Endothelial cell of umbilical vein (primary cell): ENCODE results near the gene SH3PXD2B. TPM values are rescaled to one million over a fixed set of nuclear protein-coding genes. Genes with fewer than 3 reads are reported as not detected.

Source experiments
- BruUV-seq: library from RNA; stranded (reverse); fragments of 400-500 nt; replicated peaks from 2 replicates; lab custom pipeline; 2021; lab: Mats Ljungman, UMichigan
- CTCF ChIA-PET: fragments of 300-600, 350-600 bp; sonication (Branson Sonifier 250); formaldehyde crosslinking; loops from one replicate; lab custom pipeline; 2021; ENCODE audit warnings: antibody characterized with exemption, inconsistent platforms; lab: Charles Lee
- POLR2A ChIA-PET: fragments of 300-600, 350-600 bp; sonication (Branson Sonifier 250); formaldehyde crosslinking; loops from one replicate; lab custom pipeline; 2021; ENCODE audit warnings: antibody characterized with exemption, inconsistent platforms; lab: Charles Lee
- DNase-seq: peaks from one replicate; pipeline ENCODE4 v3.0.0-alpha.2; 2011; ENCODE audit warnings: low read depth, low spot score
- FAIRE-seq: peaks from 2 replicates; lab custom pipeline; 2011; peaks lifted over from hg19 to GRCh38; lab: Jason Lieb, UNC
- H2AFZ ChIP-seq: 2 replicates; pipeline ENCODE4 v1.6.0; 2012; ENCODE audit warnings: low read depth, low read length, control low read depth, inconsistent platforms
- H3K27ac ChIP-seq: 2 replicates; pipeline ENCODE4 v1.5.1; 2011; ENCODE audit warnings: low read depth, mild to moderate bottlenecking, control low read depth, low read length, moderate library complexity; ENCODE audit not compliant: insufficient read depth
- H3K27me3 ChIP-seq, 2 experiments: 2 replicates each; pipeline versions ENCODE4 v1.6.0 to v1.6.1; 2011; ENCODE audit warnings: low read length in 2 of 2, mixed read lengths in 1 of 2; ENCODE audit not compliant: control insufficient read depth in 2 of 2, insufficient read depth in 2 of 2
- H3K36me3 ChIP-seq, 2 experiments: 2 replicates in 1 of 2; 3 replicates in 1 of 2; pipeline ENCODE4 v1.5.1; 2011; ENCODE audit warnings: low read length in 2 of 2, mild to moderate bottlenecking in 1 of 2, moderate library complexity in 1 of 2; ENCODE audit not compliant: control insufficient read depth in 2 of 2, insufficient read depth in 2 of 2; ENCODE audit errors: extremely low read depth in 1 of 2
- H3K4me1 ChIP-seq: 3 replicates; pipeline ENCODE4 v1.5.1; 2011; ENCODE audit warnings: mild to moderate bottlenecking, low read length; ENCODE audit not compliant: control insufficient read depth, insufficient read depth; ENCODE audit errors: extremely low read depth
- H3K4me2 ChIP-seq: 2 replicates; pipeline ENCODE4 v1.6.1; 2011; ENCODE audit warnings: low read length, control low read depth, mixed read lengths; ENCODE audit not compliant: insufficient read depth
- H3K4me3 ChIP-seq, 3 experiments: fragments of 200-600 bp in 1 of 3; sonication (generic), shearing (Covaris generic) in 1 of 3; replicated peaks in 1 of 3; 2 replicates each; pipeline ENCODE4 v1.5.1; 2011 to 2016; ENCODE audit warnings: control low read depth in 3 of 3, low read length in 3 of 3, mild to moderate bottlenecking in 2 of 3, inconsistent platforms in 1 of 3, low read depth in 1 of 3, moderate library complexity in 1 of 3; ENCODE audit not compliant: insufficient read depth in 1 of 3
- H3K79me2 ChIP-seq: 2 replicates; pipeline ENCODE4 v1.6.0; 2012; ENCODE audit warnings: low read length, inconsistent platforms; ENCODE audit not compliant: control insufficient read depth, insufficient read depth
- H3K9ac ChIP-seq: replicated peaks from 2 replicates; pipeline ENCODE3; 2011; ENCODE audit warnings: low read length, control low read depth; ENCODE audit not compliant: insufficient read depth; ENCODE audit errors: extremely low read depth
- H3K9me1 ChIP-seq: replicated peaks from 3 replicates; pipeline ENCODE4 v1.6.0; 2011; ENCODE audit warnings: mild to moderate bottlenecking, low read length; ENCODE audit not compliant: control insufficient read depth, insufficient read depth; ENCODE audit errors: extremely low read depth
- H3K9me3 ChIP-seq: replicated peaks from 2 replicates; pipeline ENCODE4 v1.5.1; 2012; ENCODE audit warnings: low read length, inconsistent platforms; ENCODE audit not compliant: control insufficient read depth, insufficient read depth
- H4K20me1 ChIP-seq: replicated peaks from 2 replicates; pipeline ENCODE3; 2011; ENCODE audit warnings: mild to moderate bottlenecking, low read length; ENCODE audit not compliant: control insufficient read depth, insufficient read depth; ENCODE audit errors: extremely low read depth
- EZH2 ChIP-seq: IDR thresholded peaks from 2 replicates; pipeline ENCODE4 v1.6.1; 2012; ENCODE audit warnings: borderline replicate concordance, low read depth, mild to moderate bottlenecking, moderate library complexity, low read length, inconsistent platforms; ENCODE audit not compliant: severe bottlenecking
- FOS ChIP-seq: IDR thresholded peaks from 2 replicates; pipeline ENCODE4 v1.6.1; 2011; ENCODE audit warnings: mild to moderate bottlenecking, low read length, moderate library complexity, borderline replicate concordance; ENCODE audit not compliant: insufficient read depth
- JUN ChIP-seq: IDR thresholded peaks from 2 replicates; pipeline ENCODE4 v1.6.1; 2011; ENCODE audit warnings: borderline replicate concordance, low read depth; ENCODE audit not compliant: insufficient read length, insufficient read depth
- MYC ChIP-seq: IDR thresholded peaks from one replicate; pipeline ENCODE4 v1.6.1; 2011; ENCODE audit warnings: mild to moderate bottlenecking, low read depth, low read length
- POLR2AphosphoS5 ChIP-seq: IDR thresholded peaks from 2 replicates; pipeline ENCODE4 v1.6.1; 2012; ENCODE audit warnings: low read depth, mild to moderate bottlenecking, control low read depth, low read length, moderate library complexity; ENCODE audit not compliant: insufficient read depth
- dilution Hi-C: fragments of 300-500 bp; cut with MboI; formaldehyde crosslinking; loops from one replicate; pipeline ENCODE4 v1.15.0; 2019; ENCODE audit warnings: low sequenced_read_pairs; ENCODE audit not compliant: extremely low pct_ligation_motif_present
- intact Hi-C: fragments of 100-400 bp; cut with micrococcal nuclease; formaldehyde crosslinking; loops from one replicate; pipeline ENCODE4 v1.10.0; 2022
- polyA plus RNA-seq, 4 experiments: library from polyadenylated mRNA; depleted of rRNA in 3 of 4; stranded (reverse) in 3 of 4; unstranded in 1 of 4; fragments of >200 nt; gene quantifications; 2 replicates each; pipeline versions ENCODE4 v1.2.1 to v1.2.3, GENCODE V29; 2011 to 2012; ENCODE audit warnings: missing spikeins in 1 of 4
- total RNA-seq: library from RNA; stranded (reverse); gene quantifications from 2 replicates; pipeline ENCODE4 v1.2.3, GENCODE V29; 2021
- TF ChIP-seq, protein P1 (sequence below): IDR thresholded peaks from 2 replicates; pipeline ENCODE4 v1.6.1; 2011; ENCODE audit not compliant: insufficient read depth, insufficient read length

SH3PXD2B gene
- total and polyA plus RNA-seq, 2 donors (not counting 3 experiments of a cell fraction or from before 2014, with no cell fraction given) = 23.5 to 66.3 TPM

GRCh38 chr5:172361566-172362238, 92.6 kb downstream of the SH3PXD2B start:
- no peaks in the 10 kb centered on the region for H3K79me2 ChIP-seq
- H3K4me2 ChIP-seq = no peak overlapping the region
- ChIA-PET CTCF (interaction anchor here (1.8 kb wide), 1 partner anchor 9 kb away, joined by 9 read pairs; no protein-coding TSS in a partner anchor), POLR2A (no interaction called here)
- BruUV-seq = no TSS peak
- dilution Hi-C loops = no loop called here
- no peak overlapping the region for H3K9ac ChIP-seq
- no peaks in the 10 kb centered on the region for H3K4me1 ChIP-seq
- FAIRE-seq (no peak), DNase-seq (peak; percentile 40)
- no peak overlapping the region for H3K27ac ChIP-seq
- intact Hi-C loops = no loop called here
- peaks cover 15 to 33% of the 10 kb centered on the region in 2 experiments for H3K36me3 ChIP-seq
- no peak overlapping the region for H3K4me3 ChIP-seq
- H3K27me3 ChIP-seq = no peaks in the 10 kb centered on the region
- no peak for TF ChIP-seq FOS
- TF ChIP-seq JUN = peak; percentile 32
- no peak for TF ChIP-seq POLR2AphosphoS5
- TF ChIP-seq, protein P1, sequence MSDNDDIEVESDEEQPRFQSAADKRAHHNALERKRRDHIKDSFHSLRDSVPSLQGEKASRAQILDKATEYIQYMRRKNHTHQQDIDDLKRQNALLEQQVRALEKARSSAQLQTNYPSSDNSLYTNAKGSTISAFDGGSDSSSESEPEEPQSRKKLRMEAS = no peak
- no peaks in the 10 kb centered on the region for H3K9me3 ChIP-seq
- no peaks in the 10 kb centered on the region for H3K9me1 ChIP-seq
- H4K20me1 ChIP-seq = no peaks in the 10 kb centered on the region
- H2AFZ ChIP-seq = no peak overlapping the region

GRCh38 chr5:172358345-172358744, 96.0 kb downstream of the SH3PXD2B start:
- POLR2A ChIA-PET = no interaction called here
- DNase-seq (no peak), FAIRE-seq (no peak)
- TF ChIP-seq POLR2AphosphoS5 (no peak), EZH2 (no peak), MYC (no peak), FOS (no peak)
- no peaks in the 10 kb centered on the region for H3K79me2 ChIP-seq
- CTCF ChIA-PET = interaction anchor here (2.1 kb wide), 1 partner anchor 13 kb away, joined by 4 read pairs; no protein-coding TSS in a partner anchor
- no peak overlapping the region for H2AFZ ChIP-seq
- H3K9me1 ChIP-seq = no peaks in the 10 kb centered on the region
- no peaks in the 10 kb centered on the region for H3K27me3 ChIP-seq
- intact Hi-C loops (no loop called here), dilution Hi-C loops (no loop called here)
- no peak overlapping the region for H3K27ac ChIP-seq
- no TSS peak for BruUV-seq
- no peaks in the 10 kb centered on the region for H3K9me3 ChIP-seq
- peaks cover 6% of the 10 kb centered on the region for H3K4me1 ChIP-seq
- no peaks in the 10 kb centered on the region for H4K20me1 ChIP-seq
- no peak overlapping the region for H3K4me2 ChIP-seq
- H3K36me3 ChIP-seq = peaks cover 22 to 37% of the 10 kb centered on the region in 2 experiments
- H3K4me3 ChIP-seq = no peak overlapping the region
- no peak overlapping the region for H3K9ac ChIP-seq
